ENCODE measurements around the gene CREG2.
"Not testable (repeated sequence)": the region's sequence is repeated elsewhere in the genome, so short reads cannot be mapped to it uniquely, and the experiment has no call there.

Gene CREG2

GRCh38 chr2:101327863-101328394 lies 59.4 kb downstream of the CREG2 start:
- FAIRE-seq = no peak

GRCh38 chr2:101325425-101325824 lies 61.9 kb downstream of the CREG2 start:
- FAIRE-seq (no peak), DNase-seq (ENCODE audit: insufficient read length, low spot score) (no peak)
- TF ChIP-seq POLR2AphosphoS5 (IDR thresholded peaks at IDR 0.05; ENCODE audit: low read depth, low read length) = no peak
- no peak for TF ChIP-seq TAF1 (IDR thresholded peaks at IDR 0.05; ENCODE audit: low read depth, low read length)
- no peak for TF ChIP-seq POU2F2 (IDR thresholded peaks at IDR 0.05; ENCODE audit: low read depth, low read length)
- TF ChIP-seq SPI1 (IDR thresholded peaks at IDR 0.05; ENCODE audit: low read depth, low read length) = no peak
- no peak for TF ChIP-seq PAX5 (IDR thresholded peaks at IDR 0.05; ENCODE audit: insufficient read depth, low read length, severe bottlenecking)
- TF ChIP-seq POLR2A (IDR thresholded peaks at IDR 0.05; ENCODE audit: low read depth, low read length) = no peak

More at GRCh38 chr2:101327863-101328394, 59.4 kb downstream of the CREG2 start:
- no peak for DNase-seq (ENCODE audit: insufficient read length, low spot score)
- no peak for TF ChIP-seq POLR2A (IDR thresholded peaks at IDR 0.05; ENCODE audit: low read depth, low read length)

- FAIRE-seq; DNase-seq (ENCODE audit: insufficient read length, low spot score): not testable (repeated sequence)
Observed at GRCh38 chr2:101316568-101316967, 70.7 kb downstream of the CREG2 start.

- DNase-seq (ENCODE audit: insufficient read length, low spot score) (no peak), FAIRE-seq (no peak)
- TF ChIP-seq POU2F2 (IDR thresholded peaks at IDR 0.05; ENCODE audit: low read depth, low read length) (no peak), PAX5 (IDR thresholded peaks at IDR 0.05; ENCODE audit: insufficient read depth, low read length, severe bottlenecking) (no peak), SPI1 (IDR thresholded peaks at IDR 0.05; ENCODE audit: low read depth, low read length) (no peak), POLR2A (IDR thresholded peaks at IDR 0.05; ENCODE audit: low read depth, low read length) (no peak), TAF1 (IDR thresholded peaks at IDR 0.05; ENCODE audit: low read depth, low read length) (no peak), POLR2AphosphoS5 (IDR thresholded peaks at IDR 0.05; ENCODE audit: low read depth, low read length) (no peak)
Observed at GRCh38 chr2:101311696-101312017, 75.6 kb downstream of the CREG2 start.

GRCh38 chr2:101310834-101311695 lies 76.2 kb downstream of the CREG2 start:
- FAIRE-seq (no peak), DNase-seq (ENCODE audit: insufficient read length, low spot score) (no peak)
- TF ChIP-seq PAX5 (IDR thresholded peaks at IDR 0.05; ENCODE audit: insufficient read depth, low read length, severe bottlenecking) = no peak
- no peak for TF ChIP-seq TAF1 (IDR thresholded peaks at IDR 0.05; ENCODE audit: low read depth, low read length)
- TF ChIP-seq POU2F2 (IDR thresholded peaks at IDR 0.05; ENCODE audit: low read depth, low read length) = no peak
- TF ChIP-seq POLR2AphosphoS5 (IDR thresholded peaks at IDR 0.05; ENCODE audit: low read depth, low read length) = no peak
- no peak for TF ChIP-seq POLR2A (IDR thresholded peaks at IDR 0.05; ENCODE audit: low read depth, low read length)
- no peak for TF ChIP-seq SPI1 (IDR thresholded peaks at IDR 0.05; ENCODE audit: low read depth, low read length)

GRCh38 chr2:101310090-101310833 lies 77.0 kb downstream of the CREG2 start:
- FAIRE-seq = no peak
- DNase-seq (ENCODE audit: insufficient read length, low spot score) = no peak
- TF ChIP-seq PAX5 (IDR thresholded peaks at IDR 0.05; ENCODE audit: insufficient read depth, low read length, severe bottlenecking) (no peak), TAF1 (IDR thresholded peaks at IDR 0.05; ENCODE audit: low read depth, low read length) (no peak), POLR2A (IDR thresholded peaks at IDR 0.05; ENCODE audit: low read depth, low read length) (no peak), POU2F2 (IDR thresholded peaks at IDR 0.05; ENCODE audit: low read depth, low read length) (no peak), SPI1 (IDR thresholded peaks at IDR 0.05; ENCODE audit: low read depth, low read length) (no peak), POLR2AphosphoS5 (IDR thresholded peaks at IDR 0.05; ENCODE audit: low read depth, low read length) (no peak)

GRCh38 chr2:101308432-101309210 lies 78.7 kb downstream of the CREG2 start, which contains the start of gene RNF149:
Gene RNF149, minus strand, starts transcription at chr2:101308701. Its CDS starts 113 bp downstream, at chr2:101308588.
- FAIRE-seq = peak; percentile 97
- TF ChIP-seq POLR2A (IDR thresholded peaks at IDR 0.05; ENCODE audit: low read depth, low read length) (peak; percentile 41; the same call in 1 of the 2 replicates), POLR2AphosphoS5 (IDR thresholded peaks at IDR 0.05; ENCODE audit: low read depth, low read length) (no peak)
- DNase-seq (ENCODE audit: insufficient read length, low spot score) = peak; percentile 86

GRCh38 chr2:101307950-101308431 lies 79.3 kb downstream of the CREG2 start:
- FAIRE-seq (no peak), DNase-seq (ENCODE audit: insufficient read length, low spot score) (peak; percentile 37)
- TF ChIP-seq POLR2AphosphoS5 (IDR thresholded peaks at IDR 0.05; ENCODE audit: low read depth, low read length) = no peak
- no peak for TF ChIP-seq POU2F2 (IDR thresholded peaks at IDR 0.05; ENCODE audit: low read depth, low read length)
- no peak for TF ChIP-seq POLR2A (IDR thresholded peaks at IDR 0.05; ENCODE audit: low read depth, low read length)
- TF ChIP-seq TAF1 (IDR thresholded peaks at IDR 0.05; ENCODE audit: low read depth, low read length) = no peak

GRCh38 chr2:101307503-101307902 lies 79.8 kb downstream of the CREG2 start:
- DNase-seq (ENCODE audit: insufficient read length, low spot score) = no peak
- FAIRE-seq = no peak
- no peak for TF ChIP-seq SPI1 (IDR thresholded peaks at IDR 0.05; ENCODE audit: low read depth, low read length)
- TF ChIP-seq POLR2AphosphoS5 (IDR thresholded peaks at IDR 0.05; ENCODE audit: low read depth, low read length) = no peak
- TF ChIP-seq TAF1 (IDR thresholded peaks at IDR 0.05; ENCODE audit: low read depth, low read length) = no peak
- no peak for TF ChIP-seq PAX5 (IDR thresholded peaks at IDR 0.05; ENCODE audit: insufficient read depth, low read length, severe bottlenecking)
- TF ChIP-seq POU2F2 (IDR thresholded peaks at IDR 0.05; ENCODE audit: low read depth, low read length) = no peak
- no peak for TF ChIP-seq POLR2A (IDR thresholded peaks at IDR 0.05; ENCODE audit: low read depth, low read length)

All from GM12891 (cell line).